GM20431 (cell line): ENCODE data around the gene OR4C6.

Experiments used
- in situ Hi-C: fragments of 300-500 bp; cut with MseI, MboI; formaldehyde crosslinking; loops from one replicate; pipeline ENCODE4 v1.15.0; 2020; ENCODE audit warnings: low sequenced_read_pairs; ENCODE audit not compliant: unreplicated experiment

The OR4C6 gene

DNA sequence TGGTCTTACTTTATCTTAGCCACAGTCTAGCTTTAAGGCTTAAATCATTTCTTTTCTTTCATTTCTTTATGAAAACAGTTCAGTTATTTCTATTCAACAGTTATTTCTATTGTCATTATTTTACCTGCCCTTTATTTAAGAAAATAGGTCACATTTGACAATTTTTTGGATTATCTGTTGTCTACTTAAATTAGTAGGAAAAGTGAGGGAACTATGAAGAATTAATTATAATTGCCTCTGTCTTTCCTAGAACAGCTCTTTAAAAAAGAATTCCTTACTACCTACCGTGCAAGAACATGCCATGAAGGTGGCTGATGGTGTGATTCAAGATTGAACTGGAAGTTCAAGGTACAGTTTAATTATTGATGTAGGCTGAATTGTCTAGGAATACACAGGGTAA, at the start of gene OR4C6:
OR4C6 (plus strand) TSS at position 301 of the 400 bp plus-strand sequence. CDS start 2,966 bp downstream, outside the sequence.
- in situ Hi-C loops, result no loop called here

GRCh38 chr11:55624531-55624930, 37.5 kb upstream of the OR4C6 start:
- in situ Hi-C loops, result no loop called here

DNA sequence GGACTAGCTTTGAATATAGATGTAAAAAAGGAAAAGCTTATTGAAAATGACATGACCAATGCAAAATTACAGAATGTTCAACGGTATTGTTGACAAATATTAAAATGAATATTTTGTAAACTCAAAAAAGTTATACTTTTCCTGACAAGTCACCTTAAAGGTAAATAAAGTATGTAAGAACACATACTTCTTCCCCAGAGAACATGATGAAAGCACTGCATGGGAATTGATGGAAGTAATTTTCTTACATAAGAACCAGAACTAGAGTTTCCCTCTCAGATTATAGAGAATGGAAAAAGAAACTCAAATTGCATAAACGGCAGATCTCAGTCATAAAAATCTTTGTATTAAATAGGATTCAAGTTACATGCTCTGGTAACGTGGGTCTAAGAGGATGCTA, 27.2 kb upstream of the OR4C6 start, which contains the start of gene OR4P4:
OR4P4 (plus strand) TSS at position 301 of the 400 bp plus-strand sequence.
- in situ Hi-C loops, result no loop called here

DNA sequence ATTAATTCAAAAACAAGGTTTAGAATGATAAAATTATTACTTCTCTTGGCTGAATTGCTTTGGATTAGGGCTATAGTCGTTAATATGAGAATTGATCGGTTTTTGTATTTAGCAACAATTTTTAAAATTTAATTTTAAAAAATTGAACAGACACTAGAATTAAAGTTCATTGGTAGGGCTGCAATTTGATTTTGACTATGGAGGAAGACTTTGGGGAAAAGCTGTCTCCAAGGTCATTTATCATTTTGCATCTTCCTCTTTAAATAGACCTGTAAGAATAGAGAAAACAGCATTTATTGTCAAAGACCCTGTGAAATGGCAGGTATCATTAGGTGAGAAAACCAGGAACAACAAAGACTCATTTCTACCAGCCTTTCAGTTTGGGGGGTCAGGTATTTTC, 14.0 kb upstream of the OR4C6 start, which contains the start of gene OR4S2:
OR4S2 (plus strand) TSS at position 301 of the 400 bp plus-strand sequence. CDS start 2,577 bp downstream, outside the sequence.
- in situ Hi-C loops, result no loop called here

DNA sequence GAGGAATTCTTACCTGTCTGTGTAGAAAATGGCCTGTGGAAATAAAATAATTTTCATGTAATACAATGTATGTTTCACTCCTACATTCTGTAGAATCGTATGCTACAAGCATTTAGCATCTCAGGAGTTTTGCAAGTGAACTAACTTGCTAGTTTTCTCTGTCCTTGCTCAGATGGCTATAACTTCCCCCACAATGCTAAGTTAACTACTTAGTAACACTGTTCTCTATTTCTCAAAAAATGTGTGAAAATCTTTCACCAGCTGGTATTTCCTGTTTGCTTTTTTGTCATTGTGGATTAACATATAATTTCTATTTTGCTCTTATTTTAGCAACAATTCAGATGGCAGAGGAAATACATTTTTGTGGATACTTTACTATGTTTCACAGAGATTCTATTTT, 9.4 kb upstream of the OR4C6 start:
- in situ Hi-C loops, result no loop called here

DNA sequence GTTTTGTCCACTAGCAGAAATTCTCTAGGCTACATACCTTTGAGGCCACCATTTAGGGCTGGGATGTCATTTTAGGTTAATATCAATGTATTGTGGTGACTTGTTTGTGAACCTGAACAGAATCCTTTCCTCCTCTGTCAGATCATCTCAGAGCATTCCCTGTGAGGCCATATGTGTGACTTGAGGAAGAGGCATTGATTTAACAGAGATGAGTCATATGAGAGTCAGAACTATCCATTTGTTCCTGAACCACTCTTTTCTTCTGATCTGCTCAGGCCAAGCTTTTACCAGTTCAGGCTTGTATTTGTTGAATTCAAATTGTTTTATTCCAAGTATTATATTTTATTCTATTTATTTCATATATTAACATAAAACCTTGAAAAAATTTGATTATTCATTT, 6.9 kb upstream of the OR4C6 start:
- in situ Hi-C loops, result no loop called here

GRCh38 chr11:55658031-55658573, 3.9 kb upstream of the OR4C6 start:
- in situ Hi-C loops, result no loop called here

- in situ Hi-C loops, result no loop called here
These were observed 3.4 kb upstream of the OR4C6 start for GRCh38 chr11:55658608-55659007.

GRCh38 chr11:55669376-55669775, 7.4 kb downstream of the OR4C6 start:
- in situ Hi-C loops, result no loop called here

GRCh38 chr11:55673860-55674259, 11.9 kb downstream of the OR4C6 start:
- in situ Hi-C loops, result no loop called here

DNA sequence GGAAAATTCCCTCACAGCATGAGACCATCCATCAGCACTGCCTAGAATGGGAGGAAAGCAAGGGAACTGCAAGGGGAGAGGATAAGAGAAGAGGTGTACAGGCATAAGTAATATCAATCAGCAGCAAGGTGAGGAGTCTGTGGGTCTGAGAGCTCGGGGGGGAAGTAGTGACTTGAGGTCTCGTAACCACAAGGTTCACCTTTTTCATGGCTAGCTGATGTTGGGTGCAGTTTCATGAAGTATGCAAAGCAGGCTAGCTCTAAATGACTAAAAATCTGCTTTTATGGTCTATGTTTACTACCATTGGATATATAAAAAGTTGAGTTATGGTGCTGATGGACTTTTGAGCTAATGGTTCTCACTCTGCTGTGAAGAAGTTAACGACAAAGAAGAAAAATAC, 35.8 kb downstream of the OR4C6 start:
- in situ Hi-C loops, result no loop called here

- in situ Hi-C loops, result no loop called here
These were observed 39.4 kb downstream of the OR4C6 start for GRCh38 chr11:55701429-55701828.

DNA sequence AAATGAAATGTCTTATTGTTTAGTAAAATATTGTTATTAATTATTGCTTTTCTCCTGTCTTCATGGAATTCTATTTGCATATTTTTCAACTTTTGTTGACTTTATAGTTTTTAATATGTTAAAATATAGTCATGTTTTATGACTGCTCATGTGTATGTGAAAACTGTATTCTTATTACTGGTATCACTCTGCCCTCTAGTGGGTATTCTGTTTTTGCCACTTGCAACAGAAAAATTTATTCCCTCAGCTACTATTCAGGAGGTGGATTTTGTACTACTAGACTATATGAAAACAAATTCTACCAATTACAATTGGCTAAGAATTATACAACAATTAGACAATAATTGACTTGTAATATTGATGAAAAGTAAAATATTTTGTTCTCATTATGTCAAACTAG, 45.0 kb downstream of the OR4C6 start:
- in situ Hi-C loops, result no loop called here

DNA sequence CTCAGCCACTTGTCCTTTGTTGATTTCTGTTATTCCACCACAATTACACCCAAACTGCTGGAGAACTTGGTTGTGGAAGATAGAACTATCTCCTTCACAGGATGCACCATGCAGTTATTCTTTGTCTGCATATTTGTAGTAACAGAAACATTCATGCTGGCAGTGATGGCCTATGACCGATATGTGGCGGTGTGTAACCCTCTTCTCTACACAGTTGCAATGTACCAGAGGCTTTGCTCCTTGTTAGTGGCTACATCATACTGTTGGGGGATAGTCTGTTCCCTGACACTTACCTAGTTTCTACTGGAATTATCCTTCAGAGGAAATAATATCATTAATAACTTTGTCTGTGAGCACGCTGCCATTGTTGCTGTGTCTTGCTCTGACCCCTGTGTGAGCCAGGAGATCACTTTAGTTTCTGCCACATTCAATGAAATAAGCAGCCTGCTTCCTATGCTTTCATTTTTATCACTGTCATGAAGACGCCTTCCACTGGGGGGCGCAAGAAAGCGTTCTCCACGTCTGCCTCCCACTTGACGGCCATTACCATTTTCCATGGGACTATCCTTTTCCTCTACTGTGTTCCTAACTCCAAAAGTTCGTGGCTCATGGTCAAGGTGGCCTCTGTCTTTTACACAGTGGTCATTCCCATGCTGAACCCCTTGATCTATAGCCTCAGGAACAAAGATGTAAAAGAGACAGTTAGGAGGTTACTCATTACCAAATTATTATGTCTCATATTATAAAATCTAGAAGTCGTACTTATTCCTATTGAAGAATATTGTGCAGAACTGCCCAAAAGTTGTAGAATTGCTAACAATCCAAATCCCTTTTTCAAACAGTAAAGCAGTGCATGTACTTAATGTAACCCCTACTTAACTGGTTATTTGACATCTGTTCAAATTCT, 53.2 kb downstream of the OR4C6 start:
- in situ Hi-C loops, result no loop called here
